C4-2B (cell line): ENCODE data around the gene TMX1.
"Not testable (repeated sequence)": the region's sequence is repeated elsewhere in the genome, so short reads cannot be mapped to it uniquely, and the experiment has no call there.

Source experiments
- H3K27ac ChIP-seq: fragments of 450-650 bp; 2 replicates; pipeline ENCODE4 v1.5.1; 2017
- CTCF ChIP-seq: fragments of 450-650 bp; conservative IDR thresholded peaks from 2 replicates; pipeline ENCODE4 v1.5.1; 2017; ENCODE audit warnings: mild to moderate bottlenecking
- ZFX ChIP-seq: fragments of 450-650 bp; IDR thresholded peaks from 2 replicates; pipeline ENCODE4 v1.6.1; 2017

Gene TMX1

GRCh38 chr14:51207621-51208020, 32.4 kb upstream of the TMX1 start:
- no peak overlapping the region for H3K27ac ChIP-seq
- no peak for TF ChIP-seq CTCF
- TF ChIP-seq ZFX = no peak

GRCh38 chr14:51208982-51209381, 31.1 kb upstream of the TMX1 start:
- no peak for TF ChIP-seq CTCF
- TF ChIP-seq ZFX = no peak
- H3K27ac ChIP-seq = no peak overlapping the region

DNA sequence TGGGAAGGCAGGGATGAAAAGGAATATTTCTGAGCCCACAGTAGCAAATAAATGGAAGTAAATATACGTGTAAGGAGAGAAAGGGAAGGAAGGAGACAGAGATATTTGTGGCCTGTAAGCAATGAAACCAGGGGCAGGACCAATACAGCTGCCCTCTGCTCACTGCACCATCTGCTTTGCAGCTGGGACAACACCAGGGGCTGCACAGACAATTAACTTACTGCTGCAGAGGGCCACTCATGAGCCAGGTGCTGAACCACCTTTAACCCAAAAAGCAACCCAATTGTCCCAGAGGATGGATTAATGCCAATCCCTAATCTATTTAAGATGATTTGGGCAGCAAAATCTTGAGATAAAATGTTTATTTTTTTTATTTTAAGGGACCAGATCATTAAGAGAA, 30.6 kb upstream of the TMX1 start:
- H3K27ac ChIP-seq = no peak overlapping the region
- TF ChIP-seq ZFX = no peak
- no peak for TF ChIP-seq CTCF

GRCh38 chr14:51210594-51210993, 29.5 kb upstream of the TMX1 start:
- TF ChIP-seq ZFX = no peak
- TF ChIP-seq CTCF = no peak
- H3K27ac ChIP-seq = no peak overlapping the region

- H3K27ac ChIP-seq = no peak overlapping the region
- TF ChIP-seq CTCF (no peak), ZFX (no peak)
Observed at GRCh38 chr14:51211149-51211548, 28.9 kb upstream of the TMX1 start.

DNA sequence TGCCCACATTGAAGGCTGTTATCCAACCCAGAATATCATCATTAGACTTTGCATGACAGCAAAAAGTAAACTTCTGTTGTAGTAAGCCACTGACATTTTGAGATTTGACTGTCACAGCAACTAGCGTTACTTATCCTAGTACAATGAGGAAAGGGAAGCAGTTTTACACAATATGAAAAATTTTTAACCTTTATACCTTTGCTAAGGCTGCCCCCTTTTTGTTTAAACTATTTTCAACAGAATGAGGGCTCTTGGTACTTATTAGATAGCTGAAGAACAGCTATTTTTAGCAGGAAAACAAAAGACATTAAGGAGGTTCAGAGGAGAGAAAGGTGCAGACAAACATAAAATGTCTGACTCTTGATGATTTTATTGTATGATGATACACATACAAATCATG, 23.4 kb upstream of the TMX1 start:
- no peak overlapping the region for H3K27ac ChIP-seq
- no peak for TF ChIP-seq CTCF
- TF ChIP-seq ZFX = no peak

DNA sequence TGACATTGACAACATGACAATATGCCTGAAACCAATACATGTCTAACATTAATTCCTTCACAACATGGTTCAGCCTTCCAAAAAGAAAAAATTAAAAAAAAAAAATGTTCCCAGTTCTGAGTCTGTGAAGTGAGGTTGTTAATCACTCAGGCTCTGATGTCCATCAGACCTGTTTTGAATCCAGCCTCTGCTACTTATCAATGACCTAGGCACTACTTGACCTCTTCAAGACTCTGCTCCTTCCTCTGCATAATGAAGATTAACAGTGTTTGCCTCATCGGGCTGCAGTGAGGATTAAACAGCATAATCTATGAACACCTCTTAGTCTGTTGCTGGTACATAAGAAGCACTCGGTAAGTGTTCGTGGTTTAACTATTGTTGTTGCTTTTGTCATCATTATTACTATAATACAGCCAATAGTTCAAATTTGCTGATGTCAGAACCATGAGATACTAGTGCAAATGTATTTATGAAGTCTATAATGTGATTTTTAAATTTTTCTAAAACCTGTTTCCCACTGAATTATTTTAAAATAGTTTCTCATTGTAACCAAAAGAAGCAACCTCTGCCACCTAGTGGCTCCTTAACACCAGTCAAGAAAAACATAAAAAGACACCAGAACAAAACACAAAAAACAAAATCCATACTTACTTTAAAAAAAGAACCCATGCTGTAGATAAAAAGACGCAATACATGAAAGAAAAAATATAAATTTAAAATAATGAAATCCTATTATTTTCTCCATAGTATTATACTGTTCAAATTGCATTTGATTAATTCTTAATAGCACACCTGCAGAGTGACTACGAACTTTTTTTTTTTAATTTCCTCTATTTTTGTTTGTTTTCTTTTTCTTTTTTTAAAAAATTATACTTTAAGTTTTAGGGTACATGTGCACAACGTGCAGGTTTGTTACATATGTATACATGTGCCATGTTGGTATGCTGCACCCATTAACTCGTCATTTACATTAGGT, 20.3 kb upstream of the TMX1 start:
- TF ChIP-seq ZFX = no peak
- peak; percentile 84 for TF ChIP-seq CTCF
- H3K27ac ChIP-seq = no peak overlapping the region

DNA sequence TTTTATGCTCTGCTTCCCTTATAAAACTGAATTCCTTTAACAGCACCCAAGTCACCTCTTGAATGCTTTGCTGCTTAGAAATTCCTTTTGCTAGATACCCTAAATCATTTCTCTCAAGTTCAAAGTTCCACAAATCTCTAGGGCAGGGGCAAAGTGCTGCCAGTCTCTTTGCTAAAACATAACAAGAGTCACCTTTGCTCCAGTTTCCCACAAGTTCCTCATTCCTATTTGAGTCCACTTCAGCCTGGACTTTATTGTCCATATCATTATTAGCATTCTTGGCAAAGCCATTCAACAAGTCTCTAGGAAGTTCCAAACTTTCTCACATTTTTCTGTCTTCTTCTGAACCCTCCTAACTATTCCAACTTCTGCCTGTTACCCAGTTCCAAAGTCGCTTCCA, 16.6 kb upstream of the TMX1 start:
- not testable (repeated sequence) for H3K27ac ChIP-seq
